ENCODE data around the gene RNF126. TPM values are rescaled to one million over a fixed set of nuclear protein-coding genes. Genes with fewer than 3 reads are reported as not detected.

RNF126 gene
- total and polyA plus RNA-seq, 12 donors: 20.3 to 46.1 (median 25.0) TPM

GRCh38 chr19:688214-688613 is 25.2 kb upstream of the RNF126 start:
- WGBS, 2 donors: 51 to 68% methylated on average over 15 of the region's 15 CpGs
- intact Hi-C loops (cut with DNase I): no loop called here
- Histone ChIP-seq H3K4me3 (no peak overlapping the region), H3K27ac (no peak overlapping the region), H3K27me3 (no peaks in the 10 kb centered on the region), H3K36me3 (no peaks in the 10 kb centered on the region), H3K4me1 (no peaks in the 10 kb centered on the region), H3K9me3 (no peaks in the 10 kb centered on the region)
- TF ChIP-seq, protein P1, sequence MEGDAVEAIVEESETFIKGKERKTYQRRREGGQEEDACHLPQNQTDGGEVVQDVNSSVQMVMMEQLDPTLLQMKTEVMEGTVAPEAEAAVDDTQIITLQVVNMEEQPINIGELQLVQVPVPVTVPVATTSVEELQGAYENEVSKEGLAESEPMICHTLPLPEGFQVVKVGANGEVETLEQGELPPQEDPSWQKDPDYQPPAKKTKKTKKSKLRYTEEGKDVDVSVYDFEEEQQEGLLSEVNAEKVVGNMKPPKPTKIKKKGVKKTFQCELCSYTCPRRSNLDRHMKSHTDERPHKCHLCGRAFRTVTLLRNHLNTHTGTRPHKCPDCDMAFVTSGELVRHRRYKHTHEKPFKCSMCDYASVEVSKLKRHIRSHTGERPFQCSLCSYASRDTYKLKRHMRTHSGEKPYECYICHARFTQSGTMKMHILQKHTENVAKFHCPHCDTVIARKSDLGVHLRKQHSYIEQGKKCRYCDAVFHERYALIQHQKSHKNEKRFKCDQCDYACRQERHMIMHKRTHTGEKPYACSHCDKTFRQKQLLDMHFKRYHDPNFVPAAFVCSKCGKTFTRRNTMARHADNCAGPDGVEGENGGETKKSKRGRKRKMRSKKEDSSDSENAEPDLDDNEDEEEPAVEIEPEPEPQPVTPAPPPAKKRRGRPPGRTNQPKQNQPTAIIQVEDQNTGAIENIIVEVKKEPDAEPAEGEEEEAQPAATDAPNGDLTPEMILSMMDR (IDR thresholded peaks at IDR 0.05): no peak
- ATAC-seq: no peak
- no peak for DNase-seq

DNA sequence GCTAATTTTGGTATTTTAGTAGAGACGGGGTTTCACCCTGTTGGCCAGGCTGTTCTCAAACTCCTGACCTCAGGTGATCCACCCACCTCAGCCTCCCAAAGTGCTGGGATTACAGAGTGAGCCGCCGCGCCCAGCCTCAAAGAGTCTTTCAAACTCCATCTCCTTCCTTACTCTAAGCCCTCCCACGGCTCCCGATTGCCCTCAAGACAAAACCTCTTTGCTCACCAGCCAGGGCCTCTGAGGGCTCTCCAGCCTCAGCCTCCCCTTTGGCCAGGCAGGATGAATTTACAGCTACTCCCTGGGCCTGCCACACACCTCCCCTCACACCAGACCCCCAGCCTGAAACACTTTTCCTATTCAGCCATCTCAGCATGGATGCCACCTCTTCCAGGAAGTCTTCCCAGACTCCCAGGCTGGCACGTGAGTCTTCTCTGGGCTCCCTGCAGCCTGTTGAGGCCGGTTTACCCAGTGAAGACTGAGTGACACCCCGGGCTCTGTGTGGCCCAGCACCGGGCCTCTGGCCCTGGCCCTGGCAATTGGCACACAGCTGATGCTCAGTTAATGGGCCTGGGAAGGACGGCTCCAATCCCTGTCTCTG is 24.7 kb upstream of the RNF126 start:
- no peak for DNase-seq
- Histone ChIP-seq H3K4me3 (no peak overlapping the region), H3K9me3 (no peaks in the 10 kb centered on the region), H3K36me3 (no peaks in the 10 kb centered on the region), H3K27me3 (no peaks in the 10 kb centered on the region), H3K4me1 (no peaks in the 10 kb centered on the region), H3K27ac (no peak overlapping the region)
- ATAC-seq: no peak
- TF ChIP-seq, protein P1 (IDR thresholded peaks at IDR 0.05): no peak
- WGBS, 2 donors: 86 to 91% methylated on average over 11 of the region's 11 CpGs
- intact Hi-C loops (cut with DNase I): no loop called here

- H3K27ac ChIP-seq: no peak overlapping the region
- H3K9me3 ChIP-seq: no peaks in the 10 kb centered on the region
- ATAC-seq (no peak), DNase-seq (no peak)
- H3K4me1 ChIP-seq: no peaks in the 10 kb centered on the region
- 66 to 70% methylated on average over 17 of the region's 17 CpGs for WGBS, 2 donors
- no peaks in the 10 kb centered on the region for H3K27me3 ChIP-seq
- TF ChIP-seq, protein P1 (IDR thresholded peaks at IDR 0.05): no peak
- H3K36me3 ChIP-seq: peaks cover 0 to 2% (median 0%) of the 10 kb centered on the region in 9 donors
- intact Hi-C loops (cut with DNase I): no loop called here
- H3K4me3 ChIP-seq: no peak overlapping the region
These were observed 23.7 kb upstream of the RNF126 start for GRCh38 chr19:686589-687297.

- TF ChIP-seq, protein P1 (IDR thresholded peaks at IDR 0.05): no peak
- peaks cover 0 to 6% (median 0%) of the 10 kb centered on the region in 9 donors for H3K4me1 ChIP-seq
- H3K4me3 ChIP-seq: no peak overlapping the region
- H3K27ac ChIP-seq: no peak overlapping the region
- intact Hi-C loops (cut with DNase I): no loop called here
- WGBS, 2 donors: 82 to 86% methylated on average over 31 of the region's 31 CpGs
- no peaks in the 10 kb centered on the region for H3K27me3 ChIP-seq
- H3K9me3 ChIP-seq: no peaks in the 10 kb centered on the region
- no peak for ATAC-seq
- DNase-seq: no peak
- peaks cover 0 to 7% (median 0%) of the 10 kb centered on the region in 9 donors for H3K36me3 ChIP-seq
These were observed 22.5 kb upstream of the RNF126 start for GRCh38 chr19:685454-685931.

Measured in heart right ventricle (tissue), 16 donors.